Fibroblast of peridontal ligament (primary cell): ENCODE results near the gene RYR1.

Experiments
- DNase-seq: peaks from one replicate; pipeline ENCODE4 v3.0.0-alpha.2; 2010; ENCODE audit errors: extremely low read depth

Gene RYR1

GRCh38 chr19:38433268-38433733 is at the start of gene RYR1:
Gene RYR1, plus strand, starts transcription at chr19:38433691. Its CDS starts 139 bp downstream, at chr19:38433830.
- DNase-seq: no peak

DNA sequence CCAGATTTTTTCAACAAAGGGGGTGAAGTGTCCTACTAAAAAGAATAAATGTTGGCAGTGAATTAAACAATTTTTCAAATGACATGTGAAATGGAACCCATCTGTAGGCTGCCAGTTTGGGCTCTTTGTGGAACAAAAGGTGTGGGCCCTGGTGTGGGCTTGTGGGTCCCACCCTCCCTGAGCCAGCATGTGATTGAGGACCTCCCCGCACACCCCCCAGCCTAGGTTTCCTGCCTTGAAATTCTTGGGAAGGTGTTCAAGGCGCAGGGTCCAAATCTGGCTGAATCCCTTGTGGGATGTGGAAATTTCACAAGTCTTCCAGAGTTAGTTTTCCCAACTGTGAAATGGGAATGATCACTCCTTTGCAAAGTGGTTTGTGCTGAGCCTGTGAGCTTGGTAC is 49.7 kb upstream of the RYR1 start:
- DNase-seq: no peak

GRCh38 chr19:38384209-38385027 is 49.1 kb upstream of the RYR1 start:
- DNase-seq: peak; percentile 23

GRCh38 chr19:38385057-38385803 is 48.3 kb upstream of the RYR1 start:
- no peak for DNase-seq

GRCh38 chr19:38385804-38386257 is 47.7 kb upstream of the RYR1 start:
- DNase-seq: no peak

DNA sequence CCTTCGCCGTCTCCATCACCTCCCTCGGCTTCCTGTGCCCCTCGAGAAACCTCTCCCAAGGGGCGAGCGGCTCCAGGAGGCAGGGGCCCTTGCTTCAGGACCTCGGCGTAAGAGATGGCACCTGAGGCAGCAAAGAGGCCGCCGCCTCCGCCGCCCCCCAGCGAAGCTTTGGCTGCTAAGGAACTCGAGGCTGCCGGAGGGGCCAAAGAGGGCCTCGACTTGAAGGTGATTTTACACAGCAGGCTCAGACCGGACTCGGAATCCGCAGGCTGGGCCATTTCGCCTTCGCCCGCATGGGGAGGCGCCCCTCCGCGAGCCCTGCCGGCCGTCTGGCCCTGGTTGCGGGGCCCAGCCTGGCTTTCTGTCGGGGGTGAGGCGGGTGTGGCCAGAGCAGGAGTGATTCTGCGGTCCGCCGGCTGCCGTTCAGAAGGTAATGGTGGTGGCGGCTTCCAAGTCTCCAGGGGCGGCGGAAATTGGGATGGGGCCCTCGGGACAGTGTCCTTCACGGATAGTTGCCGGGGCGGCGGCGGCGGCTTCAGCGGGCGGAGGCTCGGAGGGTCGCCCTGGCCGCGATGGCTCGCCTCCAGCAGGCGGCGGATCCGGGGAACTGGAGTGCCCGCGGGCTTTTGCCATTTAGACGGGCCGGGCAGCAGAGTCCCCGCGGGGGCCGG is 47.1 kb upstream of the RYR1 start:
- no peak for DNase-seq

DNA sequence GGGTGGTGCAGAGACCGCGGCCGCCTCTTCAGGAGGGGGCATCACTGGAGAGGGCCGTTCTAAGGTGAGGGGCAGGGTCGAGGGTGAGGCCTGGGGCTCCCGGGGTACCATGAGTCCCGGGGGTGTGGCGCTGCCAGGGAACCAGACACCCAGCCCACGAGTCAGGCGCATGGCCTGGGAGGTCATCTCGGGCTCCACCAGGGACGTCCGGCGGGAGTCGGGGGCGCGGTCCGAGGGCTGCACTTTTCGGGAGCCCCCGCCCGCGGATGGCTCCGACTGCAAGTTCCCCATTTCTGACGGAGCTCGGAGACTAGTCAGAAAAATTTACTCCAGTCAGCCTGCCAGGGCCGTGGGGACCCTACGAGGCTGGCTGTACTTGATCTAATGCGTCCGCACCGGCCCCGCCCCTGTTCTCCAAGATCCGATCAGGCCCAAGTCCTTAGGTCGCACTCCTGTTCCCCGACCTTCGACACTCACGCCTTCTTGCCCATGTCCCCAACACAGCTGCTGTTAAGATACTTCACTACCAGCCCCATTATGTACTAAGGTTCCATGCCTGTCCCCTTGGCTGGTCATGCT is 46.4 kb upstream of the RYR1 start:
- no peak for DNase-seq

DNA sequence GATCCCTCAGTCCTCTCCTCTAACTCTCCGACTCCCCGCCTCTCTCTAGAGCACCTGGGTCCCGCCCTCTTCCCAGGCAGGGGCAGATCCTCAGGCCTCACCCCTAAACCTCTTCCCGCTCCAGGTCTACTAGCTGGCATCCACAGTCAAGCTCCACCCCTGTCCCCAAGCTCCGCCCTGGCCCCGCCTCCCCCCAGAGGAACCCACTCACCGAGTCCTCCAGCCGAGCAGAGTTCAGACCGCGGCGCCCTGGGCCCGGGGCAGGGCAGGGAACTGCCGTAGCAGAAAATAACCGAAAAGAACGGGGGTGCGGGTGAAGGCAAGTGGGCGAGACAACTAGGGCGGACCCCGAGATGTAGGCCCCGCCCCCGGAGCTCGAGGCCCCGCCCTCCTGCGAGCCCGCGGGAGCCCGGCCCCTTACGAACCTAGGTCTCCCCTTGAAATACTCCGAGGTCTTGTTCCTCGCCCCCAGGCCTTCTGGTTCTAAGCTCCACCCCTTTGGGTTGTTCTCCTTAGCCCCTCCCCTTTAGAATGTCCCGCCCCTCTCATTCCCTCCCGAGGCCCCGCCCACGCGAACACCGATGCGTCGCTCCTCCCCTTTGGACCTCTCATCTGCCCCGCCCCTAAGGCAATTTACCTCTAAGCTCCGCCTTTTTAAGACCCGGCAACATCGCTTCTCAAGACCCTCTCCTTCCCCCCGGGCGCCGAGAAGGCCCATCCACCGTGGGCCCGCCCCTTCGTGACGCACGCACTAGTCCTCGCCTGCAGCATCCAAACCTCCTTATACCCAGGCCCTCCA is 45.7 kb upstream of the RYR1 start, which contains the start of gene GGN:
Gene GGN (minus strand): TSS at position 485 of the 799 bp plus-strand sequence. CDS start 773 bp downstream, outside the sequence.
- peak; percentile 92 for DNase-seq

GRCh38 chr19:38388349-38389100 is 45.0 kb upstream of the RYR1 start, which contains the start of gene SPRED3:
Gene SPRED3, plus strand, starts transcription at chr19:38388697. Its CDS starts 1,606 bp downstream, at chr19:38390303.
- DNase-seq: no peak

GRCh38 chr19:38389101-38389925 is 44.2 kb upstream of the RYR1 start:
- peak; percentile 62 for DNase-seq

DNA sequence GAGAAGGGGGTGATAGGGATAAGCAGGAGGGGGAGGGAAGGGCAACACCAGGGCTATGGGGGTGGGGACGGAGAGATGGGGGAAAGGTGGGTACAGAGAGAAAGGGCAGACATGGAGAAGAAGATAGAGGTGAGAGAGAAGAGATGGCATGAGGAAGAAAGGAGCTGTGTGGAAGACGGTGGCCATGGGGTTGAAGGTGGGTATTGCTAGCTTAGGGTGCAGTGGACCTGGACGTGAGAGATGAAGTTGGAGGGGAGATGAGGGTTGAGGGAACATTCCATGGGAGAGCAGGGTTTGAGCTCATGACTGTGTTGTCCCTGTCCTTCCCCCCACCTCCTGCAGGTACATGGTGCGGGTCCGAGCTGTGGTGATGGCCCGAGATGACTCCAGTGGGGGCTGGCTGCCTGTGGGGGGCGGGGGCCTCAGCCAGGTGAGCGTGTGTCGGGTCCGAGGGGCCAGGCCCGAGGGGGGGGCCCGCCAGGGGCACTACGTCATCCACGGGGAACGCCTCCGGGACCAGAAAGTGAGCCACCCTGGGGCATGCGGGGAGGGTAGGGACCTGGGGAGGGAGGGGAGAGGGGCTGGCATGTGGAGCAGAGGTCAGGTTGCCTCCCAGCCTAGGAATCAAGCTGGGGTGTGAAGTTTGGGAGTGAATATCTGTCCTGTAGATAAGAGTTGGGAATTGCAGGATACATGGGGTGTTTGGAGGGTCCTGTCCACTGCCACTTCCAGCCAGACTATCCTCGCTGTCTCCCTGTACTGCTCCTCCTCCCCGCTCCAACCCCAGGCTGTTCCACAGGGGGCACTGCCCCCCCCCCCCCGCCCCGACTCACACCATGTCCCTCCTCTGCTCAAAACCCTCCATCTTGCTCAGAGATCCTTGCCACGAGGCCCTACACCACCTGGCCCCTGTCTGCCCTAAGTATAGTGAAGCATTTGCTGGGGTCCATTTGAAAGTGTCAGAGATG is 43.2 kb upstream of the RYR1 start:
- DNase-seq: no peak

DNA sequence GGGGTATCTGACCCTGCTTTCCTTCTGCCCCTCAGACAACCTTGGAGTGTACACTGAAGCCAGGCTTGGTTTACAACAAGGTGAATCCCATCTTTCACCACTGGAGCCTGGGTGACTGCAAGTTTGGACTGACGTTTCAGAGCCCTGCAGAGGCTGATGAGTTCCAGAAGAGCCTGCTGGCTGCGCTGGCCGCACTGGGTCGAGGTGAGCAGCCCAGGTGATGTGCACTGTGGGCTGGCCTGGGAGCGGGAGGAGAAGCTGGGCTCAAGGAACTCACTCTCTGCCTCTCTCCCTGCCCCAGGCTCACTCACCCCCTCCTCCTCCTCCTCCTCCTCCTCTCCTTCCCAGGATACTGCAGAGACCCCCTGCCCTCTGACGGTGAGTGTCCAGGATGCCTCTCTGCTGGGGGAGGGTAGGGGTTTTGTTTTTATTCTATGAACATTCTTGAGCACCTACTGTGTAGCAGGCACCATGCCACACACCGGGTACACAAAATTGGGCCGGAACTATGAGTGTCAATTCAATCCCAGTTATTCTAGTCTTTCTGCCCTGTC is 41.5 kb upstream of the RYR1 start:
- DNase-seq: no peak

GRCh38 chr19:38392707-38393308 is 40.7 kb upstream of the RYR1 start:
- DNase-seq: peak; percentile 17

DNA sequence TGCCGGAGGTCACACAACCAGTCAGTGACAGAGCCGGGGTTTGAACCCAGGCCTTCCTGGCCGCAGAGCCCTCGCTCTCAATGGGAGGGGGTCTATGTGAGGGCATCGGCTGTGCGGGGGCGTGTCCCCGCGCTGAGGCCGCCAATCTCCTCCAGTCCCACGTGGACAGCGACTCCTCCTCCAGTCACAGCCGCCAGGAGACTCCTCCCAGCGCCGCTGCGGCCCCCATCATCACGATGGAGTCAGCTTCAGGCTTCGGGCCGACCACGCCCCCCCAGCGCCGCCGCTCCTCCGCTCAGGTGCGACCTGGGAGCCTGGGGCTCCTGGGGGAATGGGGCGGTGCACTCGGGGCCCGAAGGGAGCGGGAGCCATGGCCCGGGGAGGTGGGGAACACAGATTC is 39.0 kb upstream of the RYR1 start:
- DNase-seq: no peak

DNA sequence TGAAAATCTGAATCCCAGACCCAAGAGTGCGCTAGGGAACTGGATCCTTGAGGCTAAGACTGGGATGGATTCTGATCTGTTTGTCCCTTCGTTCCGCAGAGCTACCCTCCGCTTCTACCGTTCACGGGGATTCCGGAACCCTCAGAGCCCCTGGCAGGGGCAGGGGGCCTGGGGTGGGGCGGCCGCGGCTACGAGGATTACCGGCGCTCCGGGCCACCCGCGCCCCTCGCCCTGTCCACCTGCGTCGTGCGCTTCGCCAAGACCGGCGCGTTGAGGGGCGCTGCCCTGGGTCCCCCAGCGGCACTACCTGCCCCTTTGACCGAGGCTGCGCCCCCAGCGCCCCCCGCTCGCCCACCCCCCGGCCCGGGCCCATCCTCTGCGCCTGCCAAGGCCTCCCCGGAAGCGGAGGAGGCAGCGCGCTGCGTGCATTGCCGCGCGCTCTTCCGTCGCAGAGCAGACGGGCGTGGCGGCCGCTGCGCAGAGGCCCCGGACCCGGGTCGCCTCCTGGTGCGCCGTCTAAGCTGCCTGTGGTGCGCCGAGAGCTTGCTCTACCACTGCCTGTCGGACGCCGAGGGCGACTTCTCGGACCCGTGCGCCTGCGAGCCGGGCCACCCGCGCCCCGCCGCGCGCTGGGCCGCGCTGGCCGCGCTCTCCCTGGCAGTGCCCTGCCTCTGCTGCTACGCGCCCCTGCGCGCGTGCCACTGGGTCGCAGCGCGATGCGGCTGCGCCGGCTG is 37.9 kb upstream of the RYR1 start:
- no peak for DNase-seq

GRCh38 chr19:38399081-38399480 is 34.4 kb upstream of the RYR1 start:
- no peak for DNase-seq

GRCh38 chr19:38399537-38399936 is 34.0 kb upstream of the RYR1 start:
- no peak for DNase-seq
